IMR-90 (cell line): ENCODE results near the gene SNRNP40. TPM values are rescaled to one million over a fixed set of nuclear protein-coding genes. Genes with fewer than 3 reads are reported as not detected.

Experiments
- ATAC-seq: fragments of 200-7000 bp; cut with Tn5 transposase; 2 replicates; pipeline ENCODE4 v1.9.1; 2020; ENCODE audit warnings: low read depth, mild to moderate bottlenecking, moderate library complexity
- BruUV-seq: library from RNA; stranded (reverse); fragments of 400-500 nt; replicated peaks from 2 replicates; lab custom pipeline; 2021; lab: Mats Ljungman, UMichigan
- CTCF ChIA-PET: fragments of 300-600 bp; formaldehyde crosslinking; extraction: SDS; loops from one replicate; lab custom pipeline; 2021; ENCODE audit warnings: antibody characterized with exemption; lab: Yijun Ruan, JAX
- POLR2A ChIA-PET: fragments of 300-600 bp; sonication (Branson Sonifier 250); formaldehyde crosslinking; loops from one replicate; lab custom pipeline; 2022; ENCODE audit warnings: antibody characterized with exemption; ENCODE audit not compliant: unreplicated experiment; lab: Charles Lee
- DNase-seq: peaks from one replicate; pipeline ENCODE4 v3.0.0; 2013
- H2AFZ ChIP-seq: replicated peaks from 2 replicates; pipeline ENCODE3; 2013; ENCODE audit warnings: low read length, mild to moderate bottlenecking; ENCODE audit not compliant: poor library complexity
- H2AK5ac ChIP-seq: 2 replicates; pipeline ENCODE4 v1.6.1; 2013; ENCODE audit warnings: low read depth, low read length, inconsistent platforms
- H2AK9ac ChIP-seq: replicated peaks from 2 replicates; pipeline ENCODE3; 2013; ENCODE audit warnings: mild to moderate bottlenecking, low read depth, low read length, moderate library complexity; ENCODE audit not compliant: poor library complexity
- H2BK120ac ChIP-seq: 2 replicates; pipeline ENCODE4 v1.6.1; 2013; ENCODE audit warnings: low read depth, low read length, inconsistent platforms
- H2BK15ac ChIP-seq: 3 replicates; pipeline ENCODE4 v1.6.1; 2013; ENCODE audit warnings: low read depth, low read length, inconsistent platforms
- H2BK20ac ChIP-seq: 2 replicates; pipeline ENCODE4 v1.6.1; 2013; ENCODE audit warnings: low read depth, mild to moderate bottlenecking, inconsistent platforms, low read length, moderate library complexity
- H2BK5ac ChIP-seq: 2 replicates; pipeline ENCODE4 v1.6.1; 2013; ENCODE audit warnings: mild to moderate bottlenecking, low read depth, low read length, inconsistent platforms; ENCODE audit not compliant: poor library complexity, severe bottlenecking
- H3K14ac ChIP-seq: replicated peaks from 2 replicates; pipeline ENCODE4 v1.6.1; 2013; ENCODE audit warnings: low read depth, low read length, inconsistent platforms
- H3K18ac ChIP-seq: 2 replicates; pipeline ENCODE4 v1.6.1; 2013; ENCODE audit warnings: low read depth, low read length, control low read depth
- H3K23ac ChIP-seq: 2 replicates; pipeline ENCODE4 v1.6.1; 2013; ENCODE audit warnings: low read depth, low read length, inconsistent platforms
- H3K27ac ChIP-seq: 2 replicates; pipeline ENCODE4 v1.5.1; 2013; ENCODE audit warnings: mild to moderate bottlenecking, control low read depth, low read length; ENCODE audit not compliant: insufficient read depth
- H3K27me3 ChIP-seq: 2 replicates; pipeline ENCODE4 v1.6.1; 2013; ENCODE audit warnings: low read length; ENCODE audit not compliant: control insufficient read depth, insufficient read depth
- H3K36me3 ChIP-seq: 2 replicates; pipeline ENCODE4 v1.6.1; 2013; ENCODE audit warnings: low read length, mixed read lengths; ENCODE audit not compliant: control insufficient read depth, insufficient read depth
- H3K4ac ChIP-seq: 2 replicates; pipeline ENCODE4 v1.6.1; 2013; ENCODE audit warnings: low read depth, low read length, inconsistent platforms
- H3K4me1 ChIP-seq: 2 replicates; pipeline ENCODE4 v1.6.1; 2013; ENCODE audit warnings: low read length, mixed read lengths; ENCODE audit not compliant: control insufficient read depth, insufficient read depth
- H3K4me2 ChIP-seq: 2 replicates; pipeline ENCODE4 v1.6.1; 2013; ENCODE audit warnings: low read depth, mild to moderate bottlenecking, control low read depth, low read length, moderate library complexity
- H3K4me3 ChIP-seq: 2 replicates; pipeline ENCODE4 v1.5.1; 2013; ENCODE audit warnings: low read depth, mild to moderate bottlenecking, control low read depth, low read length, moderate library complexity; ENCODE audit not compliant: insufficient read depth
- H3K56ac ChIP-seq: 2 replicates; pipeline ENCODE4 v1.6.1; 2013; ENCODE audit warnings: low read length, inconsistent platforms; ENCODE audit not compliant: insufficient read depth; ENCODE audit errors: extremely low read depth
- H3K79me1 ChIP-seq, 2 experiments: 2 replicates each; pipeline ENCODE4 v1.6.1; 2013; ENCODE audit warnings: low read length in 2 of 2, inconsistent platforms in 1 of 2, low read depth in 1 of 2
- H3K9ac ChIP-seq: 2 replicates; pipeline ENCODE4 v1.6.1; 2013; ENCODE audit warnings: low read depth, low read length, control low read depth
- H3K9me1 ChIP-seq: 2 replicates; pipeline ENCODE4 v1.6.1; 2013; ENCODE audit warnings: low read length, inconsistent platforms; ENCODE audit not compliant: insufficient read depth
- H3K9me3 ChIP-seq: 2 replicates; pipeline ENCODE4 v1.6.1; 2013; ENCODE audit warnings: low read length; ENCODE audit not compliant: control insufficient read depth, insufficient read depth
- H4K20me1 ChIP-seq: 2 replicates; pipeline ENCODE4 v1.6.1; 2013; ENCODE audit warnings: low read length, inconsistent platforms; ENCODE audit not compliant: insufficient read depth
- H4K5ac ChIP-seq: 2 replicates; pipeline ENCODE4 v1.6.1; 2013; ENCODE audit warnings: mild to moderate bottlenecking, low read depth, low read length, control low read depth
- H4K8ac ChIP-seq, 2 experiments: 2 replicates each; pipeline ENCODE4 v1.6.1; 2013; ENCODE audit warnings: low read depth in 2 of 2, low read length in 2 of 2, control low read depth in 1 of 2, inconsistent platforms in 1 of 2
- H4K91ac ChIP-seq: 2 replicates; pipeline ENCODE4 v1.6.1; 2013; ENCODE audit warnings: low read depth, low read length, inconsistent platforms; ENCODE audit not compliant: insufficient read depth
- BHLHE40 ChIP-seq: fragments of 150-350 bp; IDR thresholded peaks from 2 replicates; pipeline ENCODE4 v1.6.1; 2016; ENCODE audit warnings: mild to moderate bottlenecking, low read depth, low read length
- CEBPB ChIP-seq: IDR thresholded peaks from 2 replicates; pipeline ENCODE4 v1.6.1; 2012; ENCODE audit warnings: low read depth, low read length, improper control_type of control experiment
- FOS ChIP-seq: fragments of 150-350 bp; IDR thresholded peaks from 2 replicates; pipeline ENCODE4 v1.6.1; 2016; ENCODE audit warnings: low read depth, low read length
- MAFK ChIP-seq: IDR thresholded peaks from 2 replicates; pipeline ENCODE4 v1.6.1; 2012; ENCODE audit warnings: low read depth, low read length, improper control_type of control experiment
- MAZ ChIP-seq: IDR thresholded peaks from 2 replicates; pipeline ENCODE4 v1.6.1; 2012; ENCODE audit warnings: low read depth, mild to moderate bottlenecking, low read length, improper control_type of control experiment, moderate library complexity, borderline replicate concordance
- MXI1 ChIP-seq: IDR thresholded peaks from 2 replicates; pipeline ENCODE4 v1.6.1; 2012; ENCODE audit warnings: low read depth, mild to moderate bottlenecking, low read length, moderate library complexity, borderline replicate concordance
- NFE2L2 ChIP-seq: fragments of 150-350 bp; IDR thresholded peaks from 2 replicates; pipeline ENCODE4 v1.6.1; 2016; ENCODE audit warnings: low read depth, mild to moderate bottlenecking, low read length
- RAD21 ChIP-seq: IDR thresholded peaks from 2 replicates; pipeline ENCODE4 v1.6.1; 2012; ENCODE audit warnings: low read length, improper control_type of control experiment
- SMC3 ChIP-seq: fragments of 150-350 bp; IDR thresholded peaks from 2 replicates; pipeline ENCODE4 v1.6.1; 2016; ENCODE audit warnings: low read depth, mild to moderate bottlenecking, antibody characterized with exemption, low read length, moderate library complexity
- WGBS, 2 experiments: methylation state at CpG; one replicate each; pipeline versions ENCODE4 v1.1.5 to v1.1.7; 2013; ENCODE audit warnings: missing lambda C conversion rate in 2 of 2; ENCODE audit not compliant: insufficient read length in 1 of 2; ENCODE audit errors: extremely low coverage in 2 of 2; 5-methylcytosine and 5-hydroxymethylcytosine counted together
- dilution Hi-C: fragments of 300-500 bp; cut with HindIII; formaldehyde crosslinking; loops from one replicate; pipeline ENCODE4 v1.14.3; 2018; ENCODE audit warnings: low sequenced_read_pairs; ENCODE audit not compliant: unreplicated experiment
- in situ Hi-C: fragments of 300-500 bp; cut with MboI; formaldehyde crosslinking; loops from 3 replicates; pipeline ENCODE4 v1.14.3; 2019; ENCODE audit warnings: low sequenced_read_pairs, inconsistent platforms, mixed read lengths
- intact Hi-C: fragments of 100-400 bp; cut with micrococcal nuclease; formaldehyde crosslinking; loops from 2 replicates; pipeline ENCODE4 v1.10.0; 2022
- polyA plus RNA-seq, 3 experiments: library from polyadenylated mRNA; depleted of rRNA; stranded (reverse); fragments of >200 nt; gene quantifications; 2 replicates each; pipeline ENCODE4 v1.2.3, GENCODE V29; 2012; ENCODE audit warnings: low replicate concordance in 1 of 3
- total RNA-seq: library from RNA; depleted of rRNA; stranded (reverse); fragments of >200 nt; gene quantifications from 2 replicates; pipeline ENCODE4 v1.2.3, GENCODE V29; 2012
- TF ChIP-seq, protein P1 (sequence below): fragments of 150-350 bp; IDR thresholded peaks from 2 replicates; pipeline ENCODE4 v1.6.1; 2016; ENCODE audit warnings: low read depth, mild to moderate bottlenecking, low read length, moderate library complexity, borderline replicate concordance

Gene SNRNP40
- total and polyA plus RNA-seq, 2 of the 4 experiments (the other 2 are of a cell fraction), result 52.3 to 178 TPM

DNA sequence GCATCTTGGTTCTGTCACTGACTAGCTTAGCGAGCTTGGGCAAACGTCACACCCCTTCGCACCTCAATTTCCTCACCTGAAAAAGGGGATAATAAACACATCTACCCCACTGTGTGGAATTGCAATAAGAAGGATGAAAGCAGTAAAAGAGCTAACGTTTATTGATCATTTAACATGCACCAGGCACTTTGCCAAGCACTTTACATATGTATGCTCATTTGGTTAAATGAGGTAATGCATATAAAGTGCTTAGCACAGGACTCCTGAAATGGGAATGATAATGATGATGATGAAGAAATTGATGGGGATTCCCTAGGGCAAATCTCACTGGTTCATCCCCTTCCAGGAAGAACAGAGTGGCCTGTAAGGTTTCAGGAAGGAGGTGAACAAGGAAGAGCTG, 61.7 kb downstream of the SNRNP40 start:
- no peaks in the 10 kb centered on the region for H4K20me1 ChIP-seq
- H3K4me2 ChIP-seq, result no peak overlapping the region
- CTCF ChIA-PET, result no interaction called here
- no peaks in the 10 kb centered on the region for H3K9me3 ChIP-seq
- TF ChIP-seq MAZ (no peak), MXI1 (no peak), RAD21 (no peak), NFE2L2 (no peak), FOS (no peak), MAFK (no peak), SMC3 (no peak), CEBPB (no peak), BHLHE40 (no peak)
- TF ChIP-seq, protein P1, sequence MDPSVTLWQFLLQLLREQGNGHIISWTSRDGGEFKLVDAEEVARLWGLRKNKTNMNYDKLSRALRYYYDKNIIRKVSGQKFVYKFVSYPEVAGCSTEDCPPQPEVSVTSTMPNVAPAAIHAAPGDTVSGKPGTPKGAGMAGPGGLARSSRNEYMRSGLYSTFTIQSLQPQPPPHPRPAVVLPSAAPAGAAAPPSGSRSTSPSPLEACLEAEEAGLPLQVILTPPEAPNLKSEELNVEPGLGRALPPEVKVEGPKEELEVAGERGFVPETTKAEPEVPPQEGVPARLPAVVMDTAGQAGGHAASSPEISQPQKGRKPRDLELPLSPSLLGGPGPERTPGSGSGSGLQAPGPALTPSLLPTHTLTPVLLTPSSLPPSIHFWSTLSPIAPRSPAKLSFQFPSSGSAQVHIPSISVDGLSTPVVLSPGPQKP, result no peak
- H2AFZ ChIP-seq, result no peak overlapping the region
- H3K27me3 ChIP-seq, result peaks cover 54% of the 10 kb centered on the region
- no peak for ATAC-seq
- no peak overlapping the region for H4K8ac ChIP-seq
- no peaks in the 10 kb centered on the region for H3K36me3 ChIP-seq
- no peak overlapping the region for H4K91ac ChIP-seq
- H2AK5ac ChIP-seq, result no peak overlapping the region
- no peak overlapping the region for H2BK20ac ChIP-seq
- no peaks in the 10 kb centered on the region for H3K9me1 ChIP-seq
- dilution Hi-C loops, result no loop called here
- no peak overlapping the region for H3K4me3 ChIP-seq
- no peak overlapping the region for H3K27ac ChIP-seq
- no peak overlapping the region for H2BK5ac ChIP-seq
- no CpG with 5 or more reads among the region's 4 CpGs for WGBS, 2 experiments
- H2BK15ac ChIP-seq, result no peak overlapping the region
- no peak for DNase-seq
- in situ Hi-C loops, result no loop called here
- no peak overlapping the region for H3K23ac ChIP-seq
- no peak overlapping the region for H3K18ac ChIP-seq
- BruUV-seq, result no TSS peak
- no peak overlapping the region for H3K9ac ChIP-seq
- no peak overlapping the region for H2BK120ac ChIP-seq
- H3K4me1 ChIP-seq, result no peaks in the 10 kb centered on the region
- no peak overlapping the region for H3K14ac ChIP-seq
- H3K4ac ChIP-seq, result no peak overlapping the region
- intact Hi-C loops, result no loop called here
- no peaks in the 10 kb centered on the region for H3K79me1 ChIP-seq
- POLR2A ChIA-PET, result no interaction called here
- H3K56ac ChIP-seq, result no peak overlapping the region
- H2AK9ac ChIP-seq, result no peak overlapping the region
- no peak overlapping the region for H4K5ac ChIP-seq
